Measurements from ENCODE around the gene CEL.

The CEL gene

DNA sequence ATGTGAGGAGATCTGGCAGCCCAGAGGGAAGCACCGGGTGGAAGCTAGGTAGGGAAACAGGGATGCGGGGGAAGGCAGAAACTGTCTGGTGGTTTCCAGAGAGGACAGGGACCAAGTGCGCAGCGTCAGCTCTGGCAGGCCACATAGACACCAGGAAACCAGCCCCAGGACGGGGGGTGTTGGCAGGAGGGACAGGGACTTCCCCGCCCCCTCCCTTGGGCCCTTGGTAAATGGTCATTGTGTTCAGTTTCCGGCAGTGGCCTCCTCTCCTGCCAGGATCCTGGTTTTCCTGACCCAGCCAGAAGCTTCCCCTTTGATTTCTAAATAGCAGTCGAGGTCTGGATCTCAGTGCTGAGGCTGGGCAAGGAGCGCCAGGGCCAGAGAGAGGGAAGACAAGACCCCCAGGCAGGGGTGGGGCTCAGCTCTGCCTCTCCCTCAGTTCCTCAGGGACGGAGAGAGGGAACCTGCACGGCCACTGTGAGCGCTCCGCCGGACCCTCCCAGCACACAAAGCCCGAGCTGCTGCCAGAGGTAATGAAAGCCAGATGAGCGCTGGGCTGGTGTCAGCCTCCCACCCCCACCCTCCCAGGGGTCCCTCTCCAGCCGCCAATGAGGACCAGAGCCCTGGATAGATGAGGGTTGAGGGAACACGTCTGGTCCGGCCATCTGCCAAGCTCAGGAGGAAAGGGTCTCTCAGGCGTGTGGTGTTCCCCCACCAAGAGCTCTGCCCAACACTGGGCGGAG is 57.5 kb downstream of the CEL start:
- no peak for DNase-seq

DNA sequence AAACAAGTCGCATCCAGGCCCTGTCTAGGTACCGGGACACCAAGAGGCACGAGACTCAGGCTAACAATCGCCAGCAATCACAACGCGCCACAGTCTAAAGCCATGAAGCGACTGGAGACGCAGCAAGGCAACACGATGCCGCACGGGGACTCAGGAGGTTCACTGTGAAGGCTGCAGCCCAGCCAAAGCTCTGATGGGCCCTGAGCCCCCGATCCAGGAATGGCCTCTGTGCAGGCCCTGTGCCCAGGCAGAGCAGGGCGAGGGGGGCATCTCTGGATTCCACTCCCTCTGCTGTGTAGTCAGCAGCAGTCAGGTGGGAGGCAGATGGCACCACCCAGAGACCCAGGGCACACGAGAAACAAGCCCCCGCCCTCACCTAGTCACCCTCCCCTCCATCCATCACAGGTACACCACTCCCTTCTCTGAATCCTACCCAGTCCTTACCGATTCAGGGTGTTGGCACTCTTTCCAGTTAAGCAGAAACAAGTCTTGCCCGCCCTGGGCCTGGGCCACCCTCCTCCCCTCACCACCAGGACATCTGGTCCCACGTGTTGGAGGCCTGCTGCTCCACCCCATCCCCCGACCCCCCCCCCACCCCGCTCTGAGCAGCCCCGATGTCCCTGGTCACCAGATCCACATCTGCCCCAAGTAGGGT is 58.2 kb downstream of the CEL start:
- no peak for DNase-seq

DNA sequence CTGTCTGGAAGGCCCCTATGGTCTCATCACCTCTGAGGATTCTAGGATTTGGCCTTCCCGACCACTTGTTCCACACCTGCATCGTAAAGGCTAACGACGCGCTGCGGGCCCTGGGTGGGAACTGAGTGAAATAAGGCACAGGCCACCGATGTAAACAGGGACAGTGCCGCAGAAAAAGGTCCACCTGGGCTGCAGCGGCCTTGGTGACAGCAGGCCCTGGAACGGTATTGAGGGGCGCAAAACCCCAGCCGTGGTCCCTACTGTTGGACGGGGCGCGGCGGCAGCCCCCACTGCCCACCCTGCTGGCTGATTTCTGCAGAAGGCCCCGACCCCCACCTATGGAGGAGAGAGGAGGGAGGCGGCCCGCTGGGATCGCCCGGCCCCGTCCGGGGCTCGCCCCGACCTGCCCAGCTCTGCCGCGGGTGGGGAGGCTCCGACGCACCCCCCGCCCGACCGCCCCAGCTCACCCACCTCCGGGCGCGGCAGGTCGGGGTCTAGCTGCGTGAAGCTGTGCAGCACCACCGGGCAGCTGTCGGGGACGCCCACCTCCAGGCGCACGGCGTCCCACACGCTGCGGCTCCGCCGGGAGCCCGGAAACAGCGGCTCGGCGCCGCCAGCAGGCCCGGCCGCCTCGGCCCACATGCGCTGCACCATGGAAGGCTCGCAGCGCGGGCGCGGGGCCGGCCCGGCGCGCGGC is 58.9 kb downstream of the CEL start:
- DNase-seq = no peak

All from NCI-H1436 treated with DMSO at 0.1 percent for 48 hours (cell line).